AG08396 (cell line): ENCODE results near the gene SMTNL2.
"Not testable (repeated sequence)": the region's sequence is repeated elsewhere in the genome, so short reads cannot be mapped to it uniquely, and the experiment has no call there.

Source experiments
- DNase-seq: peaks from one replicate; pipeline ENCODE4 v3.0.0; 2012; ENCODE audit warnings: low spot score, mixed read lengths

Gene SMTNL2

DNA sequence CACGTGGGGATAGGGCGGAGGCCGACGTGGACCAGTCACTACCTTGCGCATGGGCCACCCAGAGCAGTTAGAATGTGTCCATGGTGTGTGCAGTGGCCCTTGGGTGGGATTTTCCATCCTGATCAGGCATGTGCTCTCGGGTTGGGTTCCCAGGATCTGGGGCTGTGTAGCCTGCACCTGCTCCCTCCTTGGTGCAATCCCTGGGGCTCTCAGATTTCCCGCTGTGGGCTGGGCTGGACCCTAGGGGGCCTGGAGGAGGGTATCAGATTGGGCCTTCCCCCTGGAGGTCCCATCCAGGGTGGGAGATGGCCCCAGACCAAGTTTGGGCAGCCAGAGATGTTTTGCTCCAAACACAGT lies 1.3 kb downstream of the SMTNL2 start:
- no peak for DNase-seq

DNA sequence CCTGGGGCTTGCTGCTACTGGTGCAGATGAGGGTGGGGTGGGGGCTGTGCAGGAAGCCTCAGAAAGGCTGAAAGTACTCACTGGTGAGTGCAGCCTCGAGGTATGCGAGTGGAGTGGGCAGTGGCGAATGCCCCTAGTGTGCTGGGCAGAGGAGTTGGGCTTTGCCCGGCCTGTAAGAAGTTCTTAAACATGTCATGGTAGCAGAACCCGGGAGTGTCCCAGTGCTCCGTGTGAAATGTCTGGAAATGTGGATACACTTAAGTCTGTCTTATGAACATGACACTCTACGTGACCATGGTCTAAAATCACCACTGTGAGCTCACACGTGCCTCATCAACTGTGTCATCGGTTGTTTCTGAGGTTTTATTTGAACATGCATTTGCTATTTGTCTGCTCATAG lies 1.7 kb downstream of the SMTNL2 start:
- no peak for DNase-seq

DNA sequence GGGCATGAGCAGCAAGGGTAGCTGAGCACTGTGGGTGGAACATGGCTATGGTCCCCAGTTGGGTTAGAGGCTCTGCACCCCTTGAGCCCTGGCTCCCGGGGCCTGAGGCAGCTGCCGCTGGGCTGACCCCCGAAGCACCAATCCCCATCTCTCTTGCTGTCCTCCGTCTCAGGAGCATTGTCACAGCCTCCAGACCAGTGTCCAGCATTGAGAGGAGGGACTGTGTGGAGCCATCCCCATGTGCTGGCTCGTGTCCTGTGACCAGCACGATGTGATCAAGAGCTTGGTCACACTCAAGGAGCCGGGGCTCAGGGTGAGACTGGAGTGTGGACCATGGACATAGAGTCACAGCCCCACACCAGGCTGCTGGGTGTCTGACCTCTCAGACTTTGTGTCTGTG lies 2.9 kb downstream of the SMTNL2 start:
- no peak for DNase-seq

DNA sequence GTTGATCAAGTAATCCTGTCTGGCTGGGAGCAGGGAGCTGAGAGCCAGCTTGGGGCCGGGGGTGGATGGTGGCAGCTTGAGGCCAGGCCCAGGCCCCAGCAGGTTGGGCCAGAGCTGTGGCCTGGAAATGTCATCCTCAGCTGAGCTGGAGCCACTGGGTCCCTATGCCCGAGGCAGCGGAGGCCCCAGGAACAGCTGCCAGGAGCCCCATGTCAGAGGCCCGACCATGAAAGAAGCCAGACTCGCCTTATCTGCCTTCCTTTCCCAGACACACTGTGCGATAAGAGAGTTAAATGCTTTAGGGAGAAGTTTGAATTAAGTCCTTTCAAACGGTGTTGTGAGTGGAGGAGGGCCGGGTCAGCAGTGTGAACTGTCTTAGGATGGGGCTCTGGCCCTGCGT lies 3.5 kb downstream of the SMTNL2 start:
- no peak for DNase-seq

DNA sequence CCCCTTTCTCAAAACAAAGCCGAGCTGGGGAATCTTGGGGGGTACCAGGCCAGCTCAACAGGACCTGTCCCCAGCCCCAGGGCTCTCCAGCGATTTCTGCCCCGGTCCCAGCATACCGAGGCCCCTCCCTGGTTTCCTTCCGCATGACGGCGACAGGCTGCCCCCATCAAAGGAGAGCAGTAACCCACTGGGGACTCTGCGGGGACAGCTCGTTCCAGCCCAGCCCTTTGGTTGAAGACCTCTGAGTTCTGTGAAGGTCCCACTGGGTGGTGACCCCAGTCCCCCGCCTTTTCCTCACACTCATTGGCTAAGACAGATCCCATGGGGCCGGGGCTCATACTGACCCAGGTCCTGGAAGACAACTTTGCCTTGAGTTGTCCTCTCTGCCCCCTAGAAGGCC lies 4.1 kb downstream of the SMTNL2 start:
- no peak for DNase-seq

GRCh38 chr17:4588898-4589625 lies 4.7 kb downstream of the SMTNL2 start:
- DNase-seq, result no peak

- DNase-seq, result not testable (repeated sequence)
These were observed 5.7 kb downstream of the SMTNL2 start for GRCh38 chr17:4590042-4590441.

- DNase-seq, result no peak
These were observed 6.7 kb downstream of the SMTNL2 start for GRCh38 chr17:4590981-4591453.

DNA sequence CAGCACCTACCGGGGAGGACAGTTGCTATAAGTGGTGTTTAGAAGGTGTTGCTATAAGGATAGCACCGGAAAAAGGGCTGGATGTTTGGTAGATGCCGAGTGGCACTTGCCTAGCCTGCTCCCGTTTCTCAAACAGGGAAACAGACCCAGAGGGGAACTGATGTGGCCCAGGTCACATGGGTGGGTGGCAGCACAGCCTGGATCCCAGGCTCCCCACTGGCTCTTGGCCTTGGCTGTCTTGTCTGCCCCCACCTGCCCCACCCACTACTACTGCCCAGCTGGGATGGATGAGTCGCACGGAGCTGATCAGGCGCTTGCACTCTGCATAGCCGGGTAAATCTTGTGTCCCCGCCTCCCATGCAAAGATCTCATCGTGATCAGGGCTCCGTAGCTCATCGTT lies 7.2 kb downstream of the SMTNL2 start:
- DNase-seq, result peak; percentile 66

DNA sequence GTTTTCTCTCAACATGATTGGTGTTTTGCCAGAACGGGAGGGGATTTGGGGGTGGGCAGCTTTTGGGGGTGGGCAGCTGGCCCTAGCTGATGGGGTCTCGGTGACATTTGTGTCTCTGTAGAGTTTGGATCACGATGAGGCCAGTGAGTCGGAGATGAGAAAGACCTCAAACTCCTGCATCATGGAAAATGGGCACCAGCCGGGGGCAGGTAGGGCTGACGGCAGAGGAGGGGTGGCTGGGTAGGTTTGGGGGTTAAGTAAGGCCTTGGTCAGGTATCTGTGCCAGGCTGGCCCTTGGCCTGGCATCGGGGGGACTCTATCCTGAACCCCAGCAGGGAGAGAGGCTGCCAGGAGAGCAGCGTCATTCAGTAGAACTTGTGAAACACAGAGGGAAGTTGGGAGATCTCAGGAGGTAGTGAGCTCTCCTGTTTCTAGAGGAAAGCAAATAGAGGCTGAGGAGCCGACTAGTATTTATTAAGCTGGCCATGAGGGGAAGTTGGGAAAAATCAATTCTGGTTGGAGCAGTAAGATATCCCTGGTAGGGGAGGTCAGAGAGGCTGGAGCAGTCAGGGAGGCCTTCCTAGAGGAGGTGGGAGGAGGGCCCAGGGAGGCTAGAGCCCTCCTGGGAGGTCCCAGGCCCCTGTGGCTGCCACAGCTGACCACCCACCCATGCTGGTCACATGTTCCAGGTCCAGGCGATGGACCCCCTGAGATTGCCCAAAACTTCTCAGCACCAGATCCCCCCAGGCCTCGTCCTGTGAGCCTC lies 8.1 kb downstream of the SMTNL2 start:
- DNase-seq, result no peak

- DNase-seq, result no peak
These were observed 8.7 kb downstream of the SMTNL2 start for GRCh38 chr17:4593021-4593421.

DNA sequence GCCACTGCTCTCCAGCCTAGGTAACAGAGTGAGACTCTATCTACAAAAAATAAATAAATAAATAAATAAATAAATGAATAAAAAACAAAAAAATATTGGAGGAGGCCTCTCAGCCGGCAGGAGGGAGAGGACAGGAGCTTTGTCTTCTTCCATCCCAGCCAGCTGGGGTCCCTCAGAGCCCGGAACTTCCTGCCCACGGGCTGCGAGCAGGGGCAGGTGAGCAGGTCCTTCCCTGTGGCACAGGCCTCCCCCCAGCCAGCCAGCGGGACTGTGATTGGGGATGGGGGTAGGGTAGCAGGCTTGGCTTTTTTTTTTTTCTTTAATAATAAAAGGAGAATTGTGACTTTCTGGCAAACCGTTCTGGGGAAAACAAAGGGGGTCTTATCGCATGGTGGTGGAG lies 10.1 kb downstream of the SMTNL2 start:
- no peak for DNase-seq

DNA sequence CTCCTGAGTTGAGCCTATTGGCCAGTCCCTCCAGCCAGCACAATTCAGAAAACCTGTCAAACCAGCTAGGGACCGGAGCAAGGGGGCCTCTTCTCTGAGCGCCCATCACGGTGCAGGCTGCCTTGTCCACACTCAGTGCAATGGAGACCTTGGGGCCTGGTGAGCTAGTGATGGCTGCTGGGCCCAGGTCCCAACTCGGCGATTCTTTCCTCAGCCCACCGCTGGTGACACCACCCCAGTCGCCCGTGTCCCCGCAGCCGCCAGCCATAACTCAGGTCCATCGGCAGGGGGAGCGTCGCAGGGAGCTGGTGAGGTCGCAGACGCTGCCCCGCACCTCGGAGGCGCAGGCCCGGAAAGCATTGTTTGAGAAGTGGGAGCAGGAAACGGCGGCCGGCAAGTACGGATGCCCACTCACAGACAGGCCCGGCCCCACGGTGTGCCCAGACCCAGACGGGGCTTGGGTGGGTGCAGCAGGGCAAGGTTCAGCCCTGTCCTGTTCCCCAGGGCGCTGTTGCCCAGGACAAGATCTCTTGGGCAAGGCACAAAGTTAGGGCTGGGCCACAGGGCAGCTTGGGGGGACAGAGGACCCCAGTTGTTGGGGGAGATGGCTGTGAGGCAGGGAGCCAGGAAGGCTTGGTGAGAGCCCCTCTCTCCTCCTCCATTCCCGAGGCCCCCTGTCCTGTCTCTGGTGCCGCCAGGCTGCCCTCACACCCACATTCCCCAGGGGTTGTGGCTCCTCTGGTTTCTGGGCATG lies 10.8 kb downstream of the SMTNL2 start:
- no peak for DNase-seq

- not testable (repeated sequence) for DNase-seq
These were observed 11.5 kb downstream of the SMTNL2 start for GRCh38 chr17:4595685-4596342.

GRCh38 chr17:4596636-4597380 lies 12.5 kb downstream of the SMTNL2 start:
- no peak for DNase-seq

DNA sequence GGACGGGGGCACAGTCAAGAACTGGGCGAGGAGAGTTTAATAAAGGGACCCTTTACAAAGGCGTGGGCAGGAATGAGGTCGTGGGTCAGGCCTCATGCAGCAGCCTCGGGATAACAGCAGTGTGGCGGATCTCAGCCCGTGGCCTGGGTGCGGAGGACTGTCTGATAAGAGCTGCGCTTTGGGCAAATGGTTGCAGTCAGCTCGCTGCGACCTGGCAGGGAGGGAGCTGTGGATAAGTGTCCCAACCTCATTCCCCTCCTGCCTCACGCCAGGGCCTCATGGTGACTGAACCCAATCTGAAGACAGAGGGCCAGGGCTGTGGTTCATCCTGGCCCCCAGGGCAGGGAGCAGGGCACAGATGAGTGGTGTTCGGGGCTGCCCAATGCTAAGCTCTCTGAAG lies 13.6 kb downstream of the SMTNL2 start:
- DNase-seq, result no peak

DNA sequence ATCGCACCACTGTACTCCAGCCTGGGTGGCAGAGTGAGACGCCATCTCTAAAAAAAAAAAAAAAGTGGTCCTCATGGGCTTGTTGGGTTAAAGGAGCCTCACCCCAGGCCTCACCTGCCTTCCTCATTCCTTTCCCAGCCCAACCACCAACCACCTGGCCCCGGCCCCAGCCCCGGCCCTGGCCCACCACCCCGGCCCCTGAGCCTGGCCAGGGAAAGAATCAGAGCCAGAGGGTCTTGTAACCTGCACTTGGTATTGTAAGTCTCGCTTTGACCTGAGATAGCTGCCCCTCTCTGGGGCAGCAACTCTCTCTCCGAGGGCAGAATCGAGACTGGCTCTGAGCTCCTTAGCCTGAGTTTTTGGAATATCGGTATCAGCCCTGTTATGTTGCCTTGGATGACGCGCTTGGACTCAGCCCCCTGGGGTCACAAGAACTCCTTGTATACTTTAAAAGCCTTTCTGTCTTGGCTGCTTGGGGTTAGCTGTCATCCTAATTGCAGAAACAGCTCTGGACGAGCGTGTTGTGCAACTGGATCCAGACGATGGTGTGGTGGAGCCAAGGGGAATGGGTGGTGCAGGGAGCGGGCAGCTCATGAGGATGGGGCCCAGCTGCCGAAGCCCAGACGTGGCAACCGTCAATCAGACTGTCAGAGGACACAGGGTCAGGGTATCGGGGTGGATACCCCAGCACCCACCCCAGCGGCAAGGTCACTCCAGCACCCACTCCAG lies 14.6 kb downstream of the SMTNL2 start:
- no peak for DNase-seq

DNA sequence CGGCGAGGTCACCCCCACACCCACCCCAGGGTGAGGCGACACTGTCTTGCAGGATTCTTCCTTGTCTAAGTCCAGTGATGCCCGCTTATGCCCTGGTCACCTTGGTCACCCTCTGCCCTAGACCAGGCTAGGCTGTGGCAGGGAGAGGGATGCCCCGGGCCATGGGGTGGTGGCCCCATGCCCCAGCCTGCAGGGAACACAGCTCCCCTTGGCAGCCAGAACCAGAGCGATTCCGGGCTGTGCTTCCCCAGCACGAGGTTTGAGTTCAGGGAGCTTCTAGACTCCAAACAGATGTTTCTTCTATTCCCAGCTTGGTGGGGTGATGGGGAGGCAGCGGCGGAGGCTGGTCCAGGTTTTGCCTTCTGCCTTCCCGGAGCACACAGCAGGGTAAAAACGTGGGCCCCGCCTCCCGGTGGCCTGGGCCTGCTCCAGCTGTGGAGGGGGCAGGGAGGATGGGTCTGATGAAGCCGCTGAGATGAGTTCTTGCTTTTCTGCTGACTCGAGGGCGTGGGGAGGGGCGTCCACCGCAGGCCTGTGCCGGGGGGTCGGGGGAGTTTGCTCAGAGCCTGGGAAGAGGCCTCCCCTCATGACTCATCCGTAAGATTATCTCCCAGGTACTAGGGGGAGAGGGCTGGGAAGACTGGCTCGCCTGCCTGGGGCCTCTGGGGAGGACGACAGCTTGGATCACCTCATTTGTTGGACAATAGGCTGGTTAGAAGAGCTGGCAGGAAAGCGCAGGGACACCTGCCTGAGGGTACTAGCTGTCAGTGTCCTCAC lies 15.4 kb downstream of the SMTNL2 start:
- no peak for DNase-seq

DNA sequence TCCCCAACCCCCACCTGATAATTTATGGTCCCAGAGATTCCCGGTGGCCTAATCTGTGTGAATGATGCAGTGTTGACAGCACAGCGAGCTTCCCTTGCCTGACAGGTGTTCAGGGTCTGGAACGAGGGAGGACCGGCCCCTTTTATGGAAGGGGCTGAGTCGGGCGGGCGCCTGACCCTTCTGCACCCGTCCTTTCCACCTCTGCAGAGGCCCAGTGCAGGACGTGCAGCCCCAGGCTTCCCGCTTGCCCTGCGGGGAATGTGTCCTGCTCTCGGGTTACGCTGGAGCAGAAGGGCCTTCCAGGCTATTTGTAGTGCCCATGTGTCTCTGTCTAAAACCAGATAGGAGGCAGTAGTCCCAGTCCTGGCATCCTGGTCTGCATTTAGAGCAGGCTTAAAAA lies 16.2 kb downstream of the SMTNL2 start:
- no peak for DNase-seq

GRCh38 chr17:4601326-4601725 lies 17.0 kb downstream of the SMTNL2 start:
- DNase-seq, result no peak
